ENCODE data around the gene NUP93. TPM values are rescaled to one million over a fixed set of nuclear protein-coding genes. Genes with fewer than 3 reads are reported as not detected.

The NUP93 gene
- total RNA-seq, 1 experiment from 2014 or later = 144 TPM

DNA sequence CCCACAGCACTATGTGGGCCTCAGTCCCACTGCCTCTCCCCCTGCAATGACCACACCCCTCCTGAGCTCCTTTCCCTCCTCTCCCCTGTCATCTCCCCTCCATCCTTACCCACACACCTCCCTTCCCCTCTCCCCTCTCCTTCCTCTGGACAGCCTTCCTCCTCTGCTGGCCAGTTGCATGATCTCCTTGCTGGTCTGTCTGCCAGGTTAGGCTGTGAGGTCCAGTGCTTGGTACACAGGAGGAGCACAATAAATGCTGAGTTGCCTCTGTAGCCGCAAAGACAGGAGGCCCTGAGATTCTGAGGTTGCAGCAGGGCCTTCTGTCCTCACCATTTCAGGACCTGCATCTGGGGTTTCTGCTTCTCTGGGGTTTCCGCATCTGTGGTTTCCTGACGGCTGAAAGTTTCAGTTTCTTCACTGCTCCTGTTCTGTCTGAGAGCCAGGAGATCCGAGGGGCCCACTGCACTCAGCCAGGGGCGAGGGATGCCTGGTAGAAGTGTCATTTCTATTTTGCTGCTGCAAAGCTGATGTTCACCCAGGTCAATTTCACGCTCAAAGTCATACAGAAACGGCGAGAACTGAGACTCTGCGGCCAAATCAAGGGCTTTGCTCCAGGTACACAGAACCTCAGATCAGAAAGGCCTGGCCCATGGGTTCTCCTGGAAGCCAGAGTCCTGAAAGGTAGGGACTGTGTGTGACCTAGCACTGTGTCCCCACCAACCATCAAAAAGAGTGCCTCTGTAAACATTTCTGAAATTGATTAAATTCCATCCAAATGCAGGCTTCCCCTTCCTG is 130.5 kb downstream of the NUP93 start:
- no peak overlapping the region for H3K9ac ChIP-seq (ENCODE audit: low read length)
- no peaks in the 10 kb centered on the region for H3K36me3 ChIP-seq (ENCODE audit: control insufficient read depth in 1 of 2, insufficient read depth in 2 of 2, low read length in 2 of 2)
- no peak overlapping the region for H3K4me3 ChIP-seq (replicated peaks in 1 of 2; ENCODE audit: low read depth in 1 of 2, low read length in 2 of 2)
- H3K27me3 ChIP-seq (ENCODE audit: insufficient read depth, low read length) = no peaks in the 10 kb centered on the region
- no peaks in the 10 kb centered on the region for H4K20me1 ChIP-seq (ENCODE audit: insufficient read depth)
- no peaks in the 10 kb centered on the region for H3K9me3 ChIP-seq (ENCODE audit: control insufficient read depth in 1 of 2, insufficient read depth in 1 of 2, low read depth in 1 of 2, low read length in 2 of 2)
- no peaks in the 10 kb centered on the region for H3K79me2 ChIP-seq (ENCODE audit: insufficient read depth, low read length)
- DNase-seq (ENCODE audit: low read depth, low spot score) (no peak), ATAC-seq (no peak)
- no peaks in the 10 kb centered on the region for H3K9me2 ChIP-seq (ENCODE audit: insufficient read depth)
- TF ChIP-seq RAD21 (IDR thresholded peaks at IDR 0.05; ENCODE audit: low read depth) = no peak
- no peak for TF ChIP-seq TCF7L2 (IDR thresholded peaks at IDR 0.05; ENCODE audit: borderline replicate concordance, extremely low read depth, insufficient read depth, insufficient read length)
- TF ChIP-seq ZNF274 (IDR thresholded peaks at IDR 0.05; ENCODE audit: low read depth, low read length) = no peak
- TF ChIP-seq, protein P1, sequence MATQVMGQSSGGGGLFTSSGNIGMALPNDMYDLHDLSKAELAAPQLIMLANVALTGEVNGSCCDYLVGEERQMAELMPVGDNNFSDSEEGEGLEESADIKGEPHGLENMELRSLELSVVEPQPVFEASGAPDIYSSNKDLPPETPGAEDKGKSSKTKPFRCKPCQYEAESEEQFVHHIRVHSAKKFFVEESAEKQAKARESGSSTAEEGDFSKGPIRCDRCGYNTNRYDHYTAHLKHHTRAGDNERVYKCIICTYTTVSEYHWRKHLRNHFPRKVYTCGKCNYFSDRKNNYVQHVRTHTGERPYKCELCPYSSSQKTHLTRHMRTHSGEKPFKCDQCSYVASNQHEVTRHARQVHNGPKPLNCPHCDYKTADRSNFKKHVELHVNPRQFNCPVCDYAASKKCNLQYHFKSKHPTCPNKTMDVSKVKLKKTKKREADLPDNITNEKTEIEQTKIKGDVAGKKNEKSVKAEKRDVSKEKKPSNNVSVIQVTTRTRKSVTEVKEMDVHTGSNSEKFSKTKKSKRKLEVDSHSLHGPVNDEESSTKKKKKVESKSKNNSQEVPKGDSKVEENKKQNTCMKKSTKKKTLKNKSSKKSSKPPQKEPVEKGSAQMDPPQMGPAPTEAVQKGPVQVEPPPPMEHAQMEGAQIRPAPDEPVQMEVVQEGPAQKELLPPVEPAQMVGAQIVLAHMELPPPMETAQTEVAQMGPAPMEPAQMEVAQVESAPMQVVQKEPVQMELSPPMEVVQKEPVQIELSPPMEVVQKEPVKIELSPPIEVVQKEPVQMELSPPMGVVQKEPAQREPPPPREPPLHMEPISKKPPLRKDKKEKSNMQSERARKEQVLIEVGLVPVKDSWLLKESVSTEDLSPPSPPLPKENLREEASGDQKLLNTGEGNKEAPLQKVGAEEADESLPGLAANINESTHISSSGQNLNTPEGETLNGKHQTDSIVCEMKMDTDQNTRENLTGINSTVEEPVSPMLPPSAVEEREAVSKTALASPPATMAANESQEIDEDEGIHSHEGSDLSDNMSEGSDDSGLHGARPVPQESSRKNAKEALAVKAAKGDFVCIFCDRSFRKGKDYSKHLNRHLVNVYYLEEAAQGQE (IDR thresholded peaks at IDR 0.05; ENCODE audit: low read depth) = no peak
- no peak for TF ChIP-seq FOSL1 (IDR thresholded peaks at IDR 0.05; ENCODE audit: low read depth)
- intact Hi-C loops (cut with micrococcal nuclease) = no loop called here
- RAD21 ChIA-PET (ENCODE audit: low non-redundant PET in 1 of 2, low total read pairs in 2 of 2, uncharacterized antibody in 2 of 2, unreplicated experiment in 2 of 2) = no interaction called here
- no TSS peak for BruUV-seq (replicated peaks)
- H3K4me2 ChIP-seq (ENCODE audit: low read length) = no peak overlapping the region
- POLR2A ChIA-PET = no interaction called here
- CTCF ChIA-PET = interaction anchor here (1.3 kb wide), 1 partner anchor 9 kb away, joined by 4 read pairs; no protein-coding TSS in a partner anchor
- H3K4me1 ChIP-seq (ENCODE audit: control insufficient read depth in 1 of 2, insufficient read depth in 2 of 2, low read length in 2 of 2) = peaks cover 6 to 12% of the 10 kb centered on the region in 2 experiments; a peak in 3 of 4 replicates
- no peak overlapping the region for H3K27ac ChIP-seq (ENCODE audit: low read depth, low read length)
- no peak overlapping the region for H2AFZ ChIP-seq (ENCODE audit: low read depth, low read length, poor library complexity, severe bottlenecking)

Data from HCT116 (cell line).